Measurements from ENCODE around the gene USP40. TPM values are rescaled to one million over a fixed set of nuclear protein-coding genes. Genes with fewer than 3 reads are reported as not detected.

USP40 gene
- total and polyA plus RNA-seq, 2 of the 8 experiments (the other 6 are each of a cell fraction or from before 2014, with no cell fraction given), result 12.0 to 15.7 TPM

- CTCF ChIA-PET (ENCODE audit: partially characterized antibody), result interaction anchor here (2.4 kb wide), 1 partner anchor 11 kb away, joined by 7 read pairs; no protein-coding TSS in a partner anchor
- H2BK12ac ChIP-seq (ENCODE audit: low read depth, low read length), result no peak overlapping the region
- no peak overlapping the region for H2BK5ac ChIP-seq (ENCODE audit: low read depth, low read length)
- H3K4ac ChIP-seq (replicated peaks; ENCODE audit: insufficient read length, low read depth, low read length), result no peak overlapping the region
- H3K79me2 ChIP-seq (ENCODE audit: control insufficient read depth in 1 of 2, insufficient read depth in 2 of 2, low read length in 2 of 2), result no peaks in the 10 kb centered on the region
- no peak overlapping the region for H3K14ac ChIP-seq (ENCODE audit: insufficient read length)
- no peaks in the 10 kb centered on the region for H3K23me2 ChIP-seq (ENCODE audit: low read depth, low read length)
- H4K91ac ChIP-seq (replicated peaks; ENCODE audit: insufficient read length, low read length), result no peak overlapping the region
- no peaks in the 10 kb centered on the region for H3K9me3 ChIP-seq (ENCODE audit: insufficient read depth in 2 of 2, low read depth in 1 of 2, low read length in 1 of 2)
- H3K36me3 ChIP-seq (ENCODE audit: control insufficient read depth in 2 of 4, insufficient read depth in 4 of 4, low read length in 3 of 4), result no peaks in the 10 kb centered on the region
- no peak overlapping the region for H2BK120ac ChIP-seq (replicated peaks; ENCODE audit: low read depth, low read length)
- H2BK20ac ChIP-seq (ENCODE audit: low read length), result no peak overlapping the region
- H3K23ac ChIP-seq (ENCODE audit: insufficient read length), result no peak overlapping the region
- no peak overlapping the region for H3K56ac ChIP-seq (replicated peaks; ENCODE audit: insufficient read length, low read depth, low read length)
- no peaks in the 10 kb centered on the region for H3K79me1 ChIP-seq (ENCODE audit: low read depth, low read length)
- H4K5ac ChIP-seq (ENCODE audit: insufficient read length, low read depth, low read length), result no peak overlapping the region
- H4K20me1 ChIP-seq (replicated peaks in 1 of 2; ENCODE audit: control insufficient read depth in 1 of 2, insufficient read depth in 2 of 2, low read length in 2 of 2), result peaks cover 0 to under 1% of the 10 kb centered on the region in 2 experiments
- no peak overlapping the region for H3K27ac ChIP-seq (ENCODE audit: low read depth, low read length)
- H3K27me3 ChIP-seq (replicated peaks in 1 of 4; ENCODE audit: control insufficient read depth in 3 of 4, extremely low read depth in 1 of 4, insufficient read depth in 3 of 4, low read length in 3 of 4), result no peaks in the 10 kb centered on the region
- no peak overlapping the region for H2AFZ ChIP-seq (ENCODE audit: low read length)
- H3K4me2 ChIP-seq (ENCODE audit: insufficient read depth in 1 of 2, low read depth in 2 of 2, low read length in 2 of 2), result no peak overlapping the region
- H2BK15ac ChIP-seq (ENCODE audit: low read length), result no peak overlapping the region
- DNase-seq (ENCODE audit: low read depth in 1 of 2, low spot score in 2 of 2) (no peak), FAIRE-seq (no peak)
- H2AK5ac ChIP-seq (ENCODE audit: low read depth, low read length), result no peak overlapping the region
- POLR2A ChIA-PET (ENCODE audit: partially characterized antibody), result interaction anchor here (1.6 kb wide), 1 partner anchor 11 kb away, joined by 4 read pairs; no protein-coding TSS in a partner anchor
- 0 out of 7 replicates have a peak, but pooled peaks cover 0 to 3% (median 0%) of the 10 kb centered on the region in 4 experiments for H3K4me1 ChIP-seq (replicated peaks in 1 of 4; ENCODE audit: control insufficient read depth in 3 of 4, insufficient read depth in 4 of 4, low read length in 3 of 4)
- no peak overlapping the region for H3K18ac ChIP-seq (ENCODE audit: extremely low read depth, low read length)
- no peak for TF ChIP-seq RFX5 (IDR thresholded peaks at IDR 0.05; ENCODE audit: borderline replicate concordance, low read depth, low read length)
- TF ChIP-seq, protein P1, sequence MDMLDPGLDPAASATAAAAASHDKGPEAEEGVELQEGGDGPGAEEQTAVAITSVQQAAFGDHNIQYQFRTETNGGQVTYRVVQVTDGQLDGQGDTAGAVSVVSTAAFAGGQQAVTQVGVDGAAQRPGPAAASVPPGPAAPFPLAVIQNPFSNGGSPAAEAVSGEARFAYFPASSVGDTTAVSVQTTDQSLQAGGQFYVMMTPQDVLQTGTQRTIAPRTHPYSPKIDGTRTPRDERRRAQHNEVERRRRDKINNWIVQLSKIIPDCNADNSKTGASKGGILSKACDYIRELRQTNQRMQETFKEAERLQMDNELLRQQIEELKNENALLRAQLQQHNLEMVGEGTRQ (IDR thresholded peaks at IDR 0.05; ENCODE audit: low read length), result no peak
- H4K8ac ChIP-seq (ENCODE audit: extremely low read depth, insufficient read depth, low read length), result no peak overlapping the region
- no peak overlapping the region for H3K9ac ChIP-seq (replicated peaks in 1 of 4; ENCODE audit: extremely low read depth in 1 of 4, low read depth in 3 of 4, low read length in 3 of 4)
- no peak overlapping the region for H3K4me3 ChIP-seq (ENCODE audit: extremely low read depth in 1 of 4, insufficient read depth in 2 of 4, low read depth in 3 of 4, low read length in 4 of 4)
Measured at GRCh38 chr2:233553366-233553765, 13.2 kb downstream of the USP40 start.
